ENCODE results near the gene MOB4.
A peak's percentile ranks its signal among the peaks of the same experiment; 100 is the strongest.
"Not testable (repeated sequence)": the region's sequence is repeated elsewhere in the genome, so short reads cannot be mapped to it uniquely, and the experiment has no call there.

MOB4 gene

GRCh38 chr2:197515739-197516392 lies at the start of gene MOB4:
MOB4 (plus strand) TSS chr2:197516066; CDS start chr2:197516087, 21 bp downstream.
- peak; percentile 91 for DNase-seq

- DNase-seq, result no peak
Observed at GRCh38 chr2:197472166-197472565, 43.7 kb upstream of the MOB4 start.

- DNase-seq, result no peak
Observed at GRCh38 chr2:197477797-197478196, 38.1 kb upstream of the MOB4 start.

DNA sequence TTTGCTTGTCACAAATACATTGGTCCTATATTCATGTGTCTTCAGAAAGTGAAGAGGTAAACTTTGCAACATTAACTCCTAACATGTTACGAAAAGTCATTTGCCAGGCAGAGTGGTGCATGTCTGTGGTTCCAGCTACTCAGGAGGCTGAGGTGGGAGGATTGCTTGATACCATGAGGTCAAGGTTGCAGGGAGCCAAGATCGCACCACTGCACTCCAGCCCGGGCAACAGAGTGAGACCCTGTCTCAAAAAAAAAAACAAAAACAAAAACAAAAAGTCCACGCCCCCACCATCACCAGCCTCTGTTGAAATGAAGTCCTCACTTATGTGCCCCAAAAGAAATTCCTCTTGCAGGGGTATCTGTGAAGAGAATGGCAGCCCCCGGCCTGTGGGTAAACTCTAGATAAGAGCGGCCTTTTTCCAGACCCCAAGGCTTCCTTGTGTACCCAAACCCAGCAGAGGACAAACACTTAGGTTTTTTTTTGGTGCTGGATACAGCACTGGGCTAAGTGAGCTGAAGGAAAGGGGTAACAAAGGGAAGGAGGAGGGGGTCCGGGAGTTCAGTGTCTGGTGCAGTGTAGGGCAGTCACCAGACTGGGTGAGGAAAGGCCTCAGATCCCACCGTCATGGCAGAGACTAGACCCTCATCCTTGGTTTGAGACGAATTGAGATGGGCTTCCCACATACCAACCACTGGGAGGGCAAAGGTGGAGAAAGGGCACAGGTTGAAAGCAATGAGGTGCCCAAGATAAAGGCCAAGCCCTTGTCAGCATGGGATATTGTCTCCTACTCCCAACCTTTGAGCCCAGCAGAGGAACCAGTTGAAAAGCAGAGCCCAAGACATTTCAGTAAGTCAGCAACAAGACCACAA lies 35.5 kb upstream of the MOB4 start:
- DNase-seq, result no peak

DNA sequence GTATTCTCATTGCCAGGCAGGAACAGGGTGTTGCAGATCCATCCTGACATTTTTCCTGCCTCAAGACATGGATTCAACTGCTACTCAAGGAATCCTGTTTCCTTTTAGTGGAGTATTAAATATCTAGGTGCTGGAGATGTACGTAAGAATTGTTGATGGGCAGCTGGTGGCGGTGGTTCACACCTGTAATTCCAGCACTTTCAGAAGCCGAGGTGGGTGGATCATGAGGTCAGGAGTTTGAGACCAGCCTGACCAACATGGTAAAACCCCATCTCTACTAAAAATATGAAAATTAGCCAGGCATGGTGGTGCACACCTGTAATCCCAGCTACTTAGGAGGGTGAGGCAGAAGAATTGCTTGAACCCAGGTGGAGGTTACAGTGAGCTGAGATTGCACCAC lies 31.6 kb upstream of the MOB4 start:
- DNase-seq, result not testable (repeated sequence)

DNA sequence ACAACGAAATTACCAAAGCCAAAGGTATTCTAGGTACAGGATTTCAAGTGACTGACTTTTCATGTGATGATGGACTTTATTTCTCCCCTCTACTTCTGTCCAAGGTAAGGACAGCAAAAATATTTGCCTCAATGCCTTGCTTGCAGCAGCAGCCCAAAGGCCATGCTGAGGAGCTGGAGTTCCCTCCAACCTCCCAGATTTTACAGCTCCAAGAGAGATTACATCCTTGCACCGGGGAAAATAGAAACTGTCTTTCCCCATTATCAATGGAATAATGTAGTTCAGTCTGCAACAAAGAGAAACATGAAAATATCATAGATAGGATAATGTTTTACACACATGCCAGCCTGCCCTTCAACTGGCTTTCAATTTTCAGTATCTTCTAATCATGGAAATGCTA lies 29.7 kb upstream of the MOB4 start:
- DNase-seq, result no peak

- DNase-seq, result no peak
Observed at GRCh38 chr2:197487385-197487784, 28.5 kb upstream of the MOB4 start.

- DNase-seq, result no peak
Observed at GRCh38 chr2:197495433-197496134, 20.3 kb upstream of the MOB4 start.

- no peak for DNase-seq
Observed at GRCh38 chr2:197496695-197497094, 19.2 kb upstream of the MOB4 start.

- DNase-seq, result no peak
Observed at GRCh38 chr2:197497326-197497725, 18.5 kb upstream of the MOB4 start.

- no peak for DNase-seq
Observed at GRCh38 chr2:197498235-197498936, 17.5 kb upstream of the MOB4 start.

GRCh38 chr2:197498937-197499593 lies 16.8 kb upstream of the MOB4 start:
- peak; percentile 56 for DNase-seq

GRCh38 chr2:197499594-197500502 lies 16.0 kb upstream of the MOB4 start, which contains the start of the genes HSPD1 and HSPE1:
HSPD1 (minus strand) TSS chr2:197499840; CDS start chr2:197498848, 992 bp downstream.
HSPE1 (plus strand) TSS chr2:197500379; CDS start chr2:197500437, 58 bp downstream.
- peak; percentile 100 for DNase-seq

- DNase-seq, result no peak
Observed at GRCh38 chr2:197500503-197501131, 15.2 kb upstream of the MOB4 start.

DNA sequence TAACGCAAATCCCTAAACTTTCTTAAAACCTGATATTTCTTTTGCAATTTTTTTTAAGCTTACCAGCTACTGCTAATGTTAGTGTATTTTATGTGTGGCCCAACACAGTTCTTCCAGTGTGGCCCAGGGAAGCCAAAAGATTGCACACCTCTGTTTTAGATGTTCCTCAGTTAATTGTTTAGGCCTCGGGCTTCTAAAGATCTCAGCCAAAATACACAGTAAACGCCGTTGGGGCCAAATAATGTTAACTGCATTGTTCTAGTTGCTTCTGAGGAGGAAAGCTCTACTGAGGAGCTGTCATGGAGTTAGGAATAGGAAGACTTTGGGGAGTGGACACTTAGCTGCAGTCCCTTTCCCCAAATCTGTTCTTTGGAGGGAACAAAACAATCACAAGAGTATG lies 13.7 kb upstream of the MOB4 start:
- no peak for DNase-seq

- DNase-seq, result no peak
Observed at GRCh38 chr2:197502685-197503084, 13.2 kb upstream of the MOB4 start.

DNA sequence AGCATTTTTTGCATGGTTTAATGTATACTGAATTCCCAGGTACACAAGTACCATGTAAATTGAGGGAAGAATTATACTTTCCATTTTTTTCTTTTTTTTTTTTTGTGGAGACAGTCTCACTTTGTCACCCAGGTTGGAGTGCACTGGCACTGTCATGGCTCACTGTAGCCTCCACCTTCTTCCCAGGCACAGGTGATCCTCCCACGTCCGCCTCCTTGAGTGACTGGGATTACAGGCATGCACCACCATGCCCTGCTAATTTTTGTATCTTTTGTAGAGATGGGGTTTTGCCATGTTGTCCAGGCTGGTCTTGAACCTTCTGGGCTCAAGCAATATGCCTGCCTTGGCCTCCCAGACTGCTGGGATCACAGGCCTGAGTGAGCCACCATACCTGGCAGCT lies 11.9 kb upstream of the MOB4 start:
- DNase-seq, result no peak

GRCh38 chr2:197504512-197504911 lies 11.4 kb upstream of the MOB4 start:
- DNase-seq, result no peak

- no peak for DNase-seq
Observed at GRCh38 chr2:197506658-197507057, 9.2 kb upstream of the MOB4 start.

DNA sequence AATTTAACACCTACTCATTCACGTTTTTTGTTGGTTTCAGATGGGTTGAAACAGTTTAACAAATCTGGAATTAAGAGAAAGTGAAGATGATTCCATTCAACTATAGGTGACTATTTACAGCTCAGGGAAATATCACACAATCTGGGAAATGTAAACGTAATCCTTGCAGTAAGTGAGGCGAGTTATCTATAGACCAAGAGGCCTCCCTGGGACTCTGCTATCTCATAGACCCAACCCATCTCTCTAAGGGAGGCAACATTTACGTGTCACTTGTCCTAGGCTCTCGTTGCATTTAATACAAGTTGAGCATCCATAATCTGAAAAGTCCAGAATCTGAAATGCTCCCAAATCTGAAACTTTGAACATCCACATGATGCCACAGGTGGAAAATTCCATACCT lies 2.0 kb upstream of the MOB4 start:
- DNase-seq, result no peak

GRCh38 chr2:197514754-197515153 lies 1.1 kb upstream of the MOB4 start:
- no peak for DNase-seq

Data from NCI-H226 (cell line).